MG63 (cell line): Measurements from ENCODE around the gene MID1. TPM values are rescaled to one million over a fixed set of nuclear protein-coding genes. Genes with fewer than 3 reads are reported as not detected.
A peak's percentile ranks its signal among the peaks of the same experiment; 100 is the strongest.
"Not testable (repeated sequence)": the region's sequence is repeated elsewhere in the genome, so short reads cannot be mapped to it uniquely, and the experiment has no call there.

ENCODE experiments used
- DNase-seq: peaks from one replicate; pipeline ENCODE4 v3.0.0-alpha.2; 2020
- H3K27me3 ChIP-seq: fragments of 250-450 bp; sonication (Bioruptor Pico); 2 replicates; pipeline ENCODE4 v1.5.1; 2020; ENCODE audit warnings: mild to moderate bottlenecking, moderate library complexity
- H3K36me3 ChIP-seq: fragments of 250-450 bp; sonication (Bioruptor Pico); 2 replicates; pipeline ENCODE4 v1.5.1; 2020; ENCODE audit warnings: mild to moderate bottlenecking, moderate library complexity
- H3K4me3 ChIP-seq: fragments of 250-450 bp; sonication (Bioruptor Pico); 2 replicates; pipeline ENCODE4 v1.5.1; 2020; ENCODE audit warnings: mild to moderate bottlenecking, moderate library complexity
- H3K9me3 ChIP-seq: fragments of 250-450 bp; sonication (Bioruptor Pico); 2 replicates; pipeline ENCODE4 v1.5.1; 2020; ENCODE audit warnings: mild to moderate bottlenecking, moderate library complexity
- total RNA-seq: library from RNA; depleted of rRNA; stranded (reverse); fragments of >200 nt; shearing (Covaris generic); gene quantifications from 2 replicates; pipeline ENCODE4 v1.2.3, GENCODE V29; 2014; ENCODE audit warnings: low replicate concordance

The MID1 gene
- total RNA-seq, 1 experiment from 2014 or later: 5.2 TPM

DNA sequence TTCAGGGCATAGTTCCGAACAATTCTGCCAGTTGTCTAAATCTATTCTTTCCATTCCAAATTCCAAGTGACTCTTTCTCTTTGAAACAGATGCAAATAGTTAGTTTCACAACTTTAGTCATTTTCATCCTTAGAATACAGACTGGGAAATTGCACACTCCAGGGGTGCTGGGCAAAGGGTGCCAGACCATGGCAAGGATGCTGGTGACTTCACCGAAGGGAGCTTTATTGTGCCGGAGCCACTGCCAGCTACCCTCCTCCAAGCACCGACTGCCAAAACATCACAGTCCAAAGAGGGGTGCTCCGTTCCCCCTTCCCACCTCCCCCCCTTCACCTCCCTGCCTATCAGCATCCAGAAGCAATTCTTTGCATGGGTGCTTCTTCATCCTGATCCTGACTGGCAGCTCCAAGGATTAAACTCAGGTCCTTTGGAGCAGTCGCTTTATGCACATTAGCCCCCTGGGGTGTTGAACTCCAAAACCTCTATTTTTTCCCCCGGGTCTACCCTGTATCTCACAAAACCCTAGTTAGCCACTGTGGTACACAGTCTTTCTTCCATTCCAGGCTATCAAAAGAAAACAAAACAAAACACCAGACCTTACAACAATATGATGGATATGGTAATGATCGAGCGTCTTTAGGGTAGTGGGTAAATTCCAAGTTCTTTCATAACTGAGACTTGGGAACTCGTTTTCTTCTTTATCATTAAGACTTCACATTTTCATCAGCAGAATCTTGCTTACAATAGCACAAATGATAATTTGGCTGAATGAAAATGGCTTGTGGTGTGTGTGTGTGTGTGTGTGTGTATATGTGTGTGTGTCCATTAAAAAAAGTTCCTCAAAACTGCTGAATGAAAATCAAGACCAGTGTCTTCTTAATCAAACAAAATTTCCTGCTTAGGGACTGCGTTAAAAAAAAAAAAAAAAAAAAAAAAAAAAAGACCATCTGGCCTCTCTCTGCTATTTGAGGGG lies 28.7 kb downstream of the MID1 start:
- peak; percentile 60 for DNase-seq
- Histone ChIP-seq H3K36me3 (no peaks in the 10 kb centered on the region; the same call in 1 of the 2 replicates), H3K9me3 (no peaks in the 10 kb centered on the region; the same call in 1 of the 2 replicates), H3K27me3 (no peaks in the 10 kb centered on the region), H3K4me3 (no peak overlapping the region)

DNA sequence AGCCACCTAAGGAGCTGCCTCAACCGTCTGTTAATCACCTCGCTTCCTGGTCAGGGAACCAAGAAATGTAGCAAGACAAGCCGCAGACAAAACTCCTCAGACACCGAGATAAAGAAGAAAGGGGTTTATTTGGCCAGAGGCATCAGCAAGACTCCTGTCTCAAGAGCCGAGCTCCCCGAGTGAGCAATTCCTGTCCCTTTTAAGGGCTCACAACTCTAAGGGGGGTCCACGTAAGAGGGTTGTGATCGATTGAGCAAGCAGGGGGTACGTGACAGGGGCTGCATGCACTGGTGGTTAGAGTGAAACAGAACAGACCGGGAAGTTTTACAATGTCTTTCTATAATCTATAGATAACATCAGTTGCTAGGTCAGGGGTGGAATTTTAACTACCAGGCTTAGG lies 30.6 kb downstream of the MID1 start:
- not testable (repeated sequence) for H3K36me3 ChIP-seq, H3K4me3 ChIP-seq, DNase-seq, H3K9me3 ChIP-seq, H3K27me3 ChIP-seq

GRCh38 chrX:10589098-10589497 lies 31.3 kb downstream of the MID1 start:
- Histone ChIP-seq H3K4me3 (no peak overlapping the region), H3K36me3 (peaks cover 5% of the 10 kb centered on the region), H3K27me3 (no peaks in the 10 kb centered on the region), H3K9me3 (peaks cover 8% of the 10 kb centered on the region)
- no peak for DNase-seq

GRCh38 chrX:10584882-10585281 lies 35.5 kb downstream of the MID1 start:
- H3K4me3 ChIP-seq, H3K27me3 ChIP-seq, DNase-seq: not testable (repeated sequence)
- peaks cover 20% of the 10 kb centered on the region for H3K36me3 ChIP-seq
- H3K9me3 ChIP-seq: peaks cover 15% of the 10 kb centered on the region

DNA sequence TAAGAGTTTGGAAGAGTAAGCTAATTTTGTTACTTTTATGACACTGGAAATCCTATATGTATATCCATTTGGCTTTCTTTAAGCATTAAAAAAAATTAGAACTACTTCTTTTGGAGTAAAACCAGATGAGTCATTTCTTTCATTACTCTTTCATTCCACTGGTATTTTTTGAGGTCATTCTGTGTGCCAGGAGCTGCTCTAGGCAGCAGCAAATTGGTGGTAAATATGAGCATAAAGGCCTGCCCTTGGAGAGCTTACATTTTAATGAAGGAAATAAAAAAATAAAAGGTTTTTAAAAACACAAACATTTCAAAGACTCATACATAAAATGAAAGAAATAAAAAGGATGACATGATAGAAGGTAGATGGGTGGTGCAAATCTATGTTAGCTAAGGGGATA lies 37.4 kb downstream of the MID1 start:
- peaks cover 15% of the 10 kb centered on the region for H3K9me3 ChIP-seq
- peaks cover 20% of the 10 kb centered on the region for H3K36me3 ChIP-seq
- H3K27me3 ChIP-seq: no peaks in the 10 kb centered on the region
- peak; percentile 29 for DNase-seq
- no peak overlapping the region for H3K4me3 ChIP-seq

DNA sequence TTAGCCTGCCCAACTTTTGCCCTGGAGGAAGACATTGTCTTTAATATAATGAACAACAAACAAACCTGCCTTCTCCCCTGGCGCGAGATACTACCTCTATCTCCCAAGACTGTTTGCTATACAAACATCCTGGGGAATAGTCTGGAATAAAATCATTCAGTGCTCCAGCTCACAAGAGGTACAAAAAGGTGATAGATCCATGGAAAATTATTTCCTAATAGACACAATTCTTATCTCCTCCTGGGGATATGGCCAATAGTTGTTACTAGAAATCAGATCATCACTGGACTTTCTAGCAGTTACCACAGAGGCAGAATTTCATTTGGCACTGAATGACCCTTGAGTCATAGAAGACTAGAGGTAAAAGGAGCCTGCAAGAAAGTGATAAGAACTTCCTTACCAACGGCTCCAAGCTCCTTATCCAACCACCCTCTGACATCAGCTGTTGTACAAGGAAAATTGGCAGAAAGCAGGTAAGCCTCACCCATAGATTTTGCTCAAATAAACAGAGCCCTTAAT lies 38.1 kb downstream of the MID1 start:
- Histone ChIP-seq H3K36me3 (peaks cover 20% of the 10 kb centered on the region), H3K27me3 (no peaks in the 10 kb centered on the region), H3K4me3 (no peak overlapping the region), H3K9me3 (peaks cover 15% of the 10 kb centered on the region)
- no peak for DNase-seq

GRCh38 chrX:10579112-10580011 lies 41.0 kb downstream of the MID1 start:
- Histone ChIP-seq H3K27me3 (no peaks in the 10 kb centered on the region), H3K9me3 (peaks cover 11% of the 10 kb centered on the region), H3K4me3 (no peak overlapping the region), H3K36me3 (peaks cover 19% of the 10 kb centered on the region)
- no peak for DNase-seq

- peaks cover 12% of the 10 kb centered on the region for H3K9me3 ChIP-seq
- DNase-seq: no peak
- no peak overlapping the region for H3K4me3 ChIP-seq
These were observed 41.9 kb downstream of the MID1 start for GRCh38 chrX:10578527-10578926.

DNA sequence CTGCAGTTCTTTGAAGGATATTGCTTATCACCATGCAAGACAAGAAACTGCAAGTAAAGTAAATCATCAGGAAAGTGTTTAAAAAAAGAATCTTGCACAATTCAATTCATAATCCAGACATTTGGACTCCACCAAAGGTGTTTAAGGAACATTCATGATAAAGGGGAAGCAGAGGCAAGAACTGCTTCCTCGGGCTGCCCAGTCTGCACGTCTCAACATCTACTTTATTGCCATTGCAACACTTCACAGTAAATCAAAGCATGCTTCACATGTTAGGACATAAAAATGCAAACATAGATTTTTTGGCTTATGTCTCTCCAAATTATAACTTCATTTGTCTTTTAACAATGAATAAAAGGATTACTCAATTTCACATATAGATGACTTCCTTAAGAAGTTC lies 42.5 kb downstream of the MID1 start:
- Histone ChIP-seq H3K36me3 (peaks cover 11% of the 10 kb centered on the region; the same call in 1 of the 2 replicates), H3K4me3 (no peak overlapping the region), H3K27me3 (no peaks in the 10 kb centered on the region), H3K9me3 (peaks cover 10% of the 10 kb centered on the region; the same call in 1 of the 2 replicates)
- no peak for DNase-seq

More at GRCh38 chrX:10578527-10578926, 41.9 kb downstream of the MID1 start:
- peaks cover 15% of the 10 kb centered on the region; the same call in 1 of the 2 replicates for H3K36me3 ChIP-seq
- no peaks in the 10 kb centered on the region for H3K27me3 ChIP-seq

GRCh38 chrX:10576777-10577447 lies 43.5 kb downstream of the MID1 start:
- H3K36me3 ChIP-seq: peaks cover 7% of the 10 kb centered on the region; the same call in 1 of the 2 replicates
- DNase-seq: no peak
- H3K4me3 ChIP-seq: no peak overlapping the region
- peaks cover 10% of the 10 kb centered on the region; the same call in 1 of the 2 replicates for H3K9me3 ChIP-seq
- no peaks in the 10 kb centered on the region for H3K27me3 ChIP-seq

GRCh38 chrX:10576186-10576585 lies 44.2 kb downstream of the MID1 start:
- Histone ChIP-seq H3K27me3 (no peaks in the 10 kb centered on the region), H3K36me3 (no peaks in the 10 kb centered on the region; the same call in 1 of the 2 replicates), H3K4me3 (no peak overlapping the region), H3K9me3 (peaks cover 10% of the 10 kb centered on the region; the same call in 1 of the 2 replicates)
- DNase-seq: no peak

DNA sequence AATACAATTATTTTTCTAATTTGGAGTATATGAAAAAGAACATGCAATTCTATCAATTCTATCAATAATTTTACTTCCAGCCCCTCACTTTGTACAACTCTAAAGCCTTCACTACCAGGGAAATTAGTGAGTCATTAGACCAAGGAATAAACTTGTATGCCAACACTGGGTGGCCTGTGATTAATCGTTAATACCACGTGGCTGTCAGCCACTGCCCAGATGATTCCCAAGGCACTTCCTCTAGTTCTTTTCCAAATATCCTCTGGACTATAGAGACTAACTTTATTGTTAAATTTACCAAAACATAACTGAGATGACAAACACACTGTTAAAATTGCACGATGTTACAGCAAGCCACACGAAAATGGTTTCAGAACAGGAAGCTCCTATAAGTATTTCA lies 45.7 kb downstream of the MID1 start:
- H3K9me3 ChIP-seq: peaks cover 10% of the 10 kb centered on the region; the same call in 1 of the 2 replicates
- DNase-seq: peak; percentile 64

GRCh38 chrX:10571260-10571659 lies 49.1 kb downstream of the MID1 start:
- Histone ChIP-seq H3K27me3 (no peaks in the 10 kb centered on the region), H3K4me3 (no peak overlapping the region), H3K36me3 (peaks cover 8% of the 10 kb centered on the region), H3K9me3 (peaks cover 10% of the 10 kb centered on the region; the same call in 1 of the 2 replicates)
- DNase-seq: no peak

More for the DNA sequence above, 45.7 kb downstream of the MID1 start:
- Histone ChIP-seq H3K27me3 (no peaks in the 10 kb centered on the region), H3K4me3 (no peak overlapping the region), H3K36me3 (no peaks in the 10 kb centered on the region)

DNA sequence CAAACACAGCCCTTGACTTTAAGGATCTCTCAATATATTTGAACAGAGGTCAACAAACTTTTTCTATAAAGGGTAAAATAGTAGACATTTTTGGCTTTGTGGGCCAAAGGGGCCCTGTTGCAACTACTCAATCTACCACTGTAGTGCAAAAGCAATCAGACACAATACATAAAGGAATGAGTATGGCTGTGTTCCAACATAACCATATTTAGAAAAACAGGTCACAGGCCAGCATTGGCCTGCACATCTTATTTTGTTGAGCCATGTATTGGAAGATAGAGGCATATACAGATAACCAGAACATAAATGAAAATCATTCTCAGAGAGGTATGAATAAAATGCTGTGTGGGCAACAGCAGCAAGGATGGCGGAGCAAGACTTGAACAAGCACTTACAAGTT lies 49.8 kb downstream of the MID1 start:
- H3K36me3 ChIP-seq: peaks cover 12% of the 10 kb centered on the region
- H3K27me3 ChIP-seq: no peaks in the 10 kb centered on the region
- DNase-seq: no peak
- H3K4me3 ChIP-seq: no peak overlapping the region
- peaks cover 10% of the 10 kb centered on the region; the same call in 1 of the 2 replicates for H3K9me3 ChIP-seq

DNA sequence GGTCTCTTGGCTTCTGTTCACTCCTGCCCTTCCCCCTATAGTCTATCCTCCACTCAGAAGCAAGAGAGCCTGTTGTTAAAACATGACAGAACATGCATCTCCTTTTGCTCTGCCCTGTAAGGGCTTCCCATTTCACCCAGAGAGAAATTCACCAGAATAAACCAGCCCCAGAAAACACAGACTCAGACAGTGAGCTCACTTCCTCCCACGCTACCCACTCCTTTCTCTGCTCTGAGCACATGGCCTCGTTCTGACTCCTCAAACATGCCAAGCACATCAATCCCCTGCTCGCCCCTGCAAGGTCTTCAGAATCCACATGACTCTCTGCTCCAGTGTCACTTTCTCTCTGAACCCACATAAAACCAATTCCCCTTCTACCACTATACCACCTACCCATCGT lies 50.4 kb downstream of the MID1 start:
- Histone ChIP-seq H3K27me3 (no peaks in the 10 kb centered on the region), H3K4me3 (no peak overlapping the region), H3K36me3 (peaks cover 12% of the 10 kb centered on the region), H3K9me3 (peaks cover 10% of the 10 kb centered on the region; the same call in 1 of the 2 replicates)
- no peak for DNase-seq

- no peak for DNase-seq
- no peaks in the 10 kb centered on the region for H3K27me3 ChIP-seq
These were observed 52.0 kb downstream of the MID1 start for GRCh38 chrX:10568428-10568827.

More at GRCh38 chrX:10568428-10568827, 52.0 kb downstream of the MID1 start:
- H3K36me3 ChIP-seq: peaks cover 12% of the 10 kb centered on the region
- 0 out of 2 replicates have a peak, but pooled peaks cover 2% of the 10 kb centered on the region for H3K9me3 ChIP-seq
- H3K4me3 ChIP-seq: no peak overlapping the region
